Central memory CD8-positive, alpha-beta T cell (primary cell): Measurements from ENCODE around the gene CRY2.

Source experiments
- ATAC-seq: fragments of 150-1000 bp; cut with Tn5 transposase; replicated peaks from 2 replicates; pipeline ENCODE4 v1.10.0; 2022; ENCODE audit warnings: mild to moderate bottlenecking, moderate FRiP score, moderate number of reproducible peaks; ENCODE audit not compliant: poor library complexity, severe bottlenecking; ENCODE audit errors: extremely low read depth
- DNase-seq, 2 donors: peaks; one replicate each; pipeline ENCODE4 v3.0.0; 2021; ENCODE audit warnings: low spot score in 2 of 2
- H3K27ac Mint-ChIP-seq: one replicate; pipeline ENCODE4 v1.8.0; 2022; ENCODE audit warnings: low read depth, mild to moderate bottlenecking, moderate library complexity, mixed read lengths
- H3K27me3 Mint-ChIP-seq: one replicate; pipeline ENCODE4 v1.8.0; 2022; ENCODE audit warnings: mixed read lengths
- H3K36me3 Mint-ChIP-seq: one replicate; pipeline ENCODE4 v1.8.0; 2022; ENCODE audit warnings: mild to moderate bottlenecking, moderate library complexity, mixed read lengths; ENCODE audit not compliant: insufficient read depth
- H3K4me1 Mint-ChIP-seq: one replicate; pipeline ENCODE4 v1.8.0; 2022; ENCODE audit warnings: mixed read lengths
- H3K4me3 Mint-ChIP-seq: one replicate; pipeline ENCODE4 v1.8.0; 2022; ENCODE audit warnings: mild to moderate bottlenecking, moderate library complexity, mixed read lengths
- H3K9me3 Mint-ChIP-seq: one replicate; pipeline ENCODE4 v1.8.0; 2022; ENCODE audit warnings: mixed read lengths

CRY2 gene

GRCh38 chr11:45846974-45847910 is at the start of gene CRY2:
Gene CRY2, plus strand, starts transcription at chr11:45847475. Its CDS starts 16 bp downstream, at chr11:45847491.
- no peaks in the 10 kb centered on the region for H3K9me3 Mint-ChIP-seq
- ATAC-seq (peak; percentile 78), DNase-seq (peak; percentile 97 to 99)
- H3K36me3 Mint-ChIP-seq: peaks cover 31% of the 10 kb centered on the region
- peak within 1 kb of the TSS; percentile 97 for H3K27ac Mint-ChIP-seq
- peak within 1 kb of the TSS; percentile 82 for H3K4me3 Mint-ChIP-seq
- H3K4me1 Mint-ChIP-seq: peaks cover 55% of the 10 kb centered on the region
- H3K27me3 Mint-ChIP-seq: peaks cover 9% of the 10 kb centered on the region

GRCh38 chr11:45798793-45799441 is 48.4 kb upstream of the CRY2 start:
- H3K27ac Mint-ChIP-seq: no peak overlapping the region
- no peaks in the 10 kb centered on the region for H3K36me3 Mint-ChIP-seq
- no peaks in the 10 kb centered on the region for H3K9me3 Mint-ChIP-seq
- ATAC-seq: no peak
- H3K4me1 Mint-ChIP-seq: no peaks in the 10 kb centered on the region
- H3K27me3 Mint-ChIP-seq: no peaks in the 10 kb centered on the region
- no peak for DNase-seq
- H3K4me3 Mint-ChIP-seq: no peak overlapping the region

- ATAC-seq (no peak), DNase-seq (no peak)
- no peak overlapping the region for H3K4me3 Mint-ChIP-seq
- H3K9me3 Mint-ChIP-seq: no peaks in the 10 kb centered on the region
- H3K36me3 Mint-ChIP-seq: peaks cover 3% of the 10 kb centered on the region
- H3K27ac Mint-ChIP-seq: peak overlapping the region; percentile 46
- H3K27me3 Mint-ChIP-seq: no peaks in the 10 kb centered on the region
- no peaks in the 10 kb centered on the region for H3K4me1 Mint-ChIP-seq
Observed at GRCh38 chr11:45799562-45799961, 47.7 kb upstream of the CRY2 start.

GRCh38 chr11:45800261-45800660 is 47.0 kb upstream of the CRY2 start:
- ATAC-seq: no peak
- H3K4me1 Mint-ChIP-seq: peaks cover 1% of the 10 kb centered on the region
- no peaks in the 10 kb centered on the region for H3K27me3 Mint-ChIP-seq
- H3K4me3 Mint-ChIP-seq: no peak overlapping the region
- peaks cover 3% of the 10 kb centered on the region for H3K36me3 Mint-ChIP-seq
- no peak for DNase-seq
- no peak overlapping the region for H3K27ac Mint-ChIP-seq
- no peaks in the 10 kb centered on the region for H3K9me3 Mint-ChIP-seq

GRCh38 chr11:45801723-45802315 is 45.5 kb upstream of the CRY2 start:
- Mint-ChIP-seq H3K27ac (no peak overlapping the region), H3K27me3 (no peaks in the 10 kb centered on the region), H3K36me3 (peaks cover 11% of the 10 kb centered on the region), H3K4me1 (peaks cover 13% of the 10 kb centered on the region), H3K9me3 (no peaks in the 10 kb centered on the region), H3K4me3 (no peak overlapping the region)
- no peak for ATAC-seq
- no peak for DNase-seq

- Mint-ChIP-seq H3K9me3 (no peaks in the 10 kb centered on the region), H3K4me3 (peak overlapping the region; percentile 94), H3K27me3 (no peaks in the 10 kb centered on the region), H3K36me3 (peaks cover 11% of the 10 kb centered on the region), H3K4me1 (peaks cover 19% of the 10 kb centered on the region), H3K27ac (peak overlapping the region; percentile 49)
- no peak for DNase-seq
- no peak for ATAC-seq
Observed at GRCh38 chr11:45802531-45803317, 44.6 kb upstream of the CRY2 start.

GRCh38 chr11:45803971-45804760 is 43.1 kb upstream of the CRY2 start:
- Mint-ChIP-seq H3K27me3 (no peaks in the 10 kb centered on the region), H3K9me3 (no peaks in the 10 kb centered on the region), H3K4me1 (peaks cover 31% of the 10 kb centered on the region), H3K36me3 (peaks cover 11% of the 10 kb centered on the region), H3K27ac (peak overlapping the region; percentile 90), H3K4me3 (peak overlapping the region; percentile 94)
- ATAC-seq (peak; percentile 27), DNase-seq (peak; percentile 32 to 36)

- peak; percentile 95 for ATAC-seq
- peaks cover 37% of the 10 kb centered on the region for H3K4me1 Mint-ChIP-seq
- peak; percentile 93 to 94 for DNase-seq
- H3K36me3 Mint-ChIP-seq: peaks cover 12% of the 10 kb centered on the region
- peak within 1 kb of the TSS; percentile 94 for H3K4me3 Mint-ChIP-seq
- no peaks in the 10 kb centered on the region for H3K9me3 Mint-ChIP-seq
- H3K27ac Mint-ChIP-seq: peak within 1 kb of the TSS; percentile 90
- no peaks in the 10 kb centered on the region for H3K27me3 Mint-ChIP-seq
Observed at GRCh38 chr11:45804761-45805304, 42.4 kb upstream of the CRY2 start, which contains the start of gene SLC35C1. Gene SLC35C1, plus strand, starts transcription at chr11:45805149. Its CDS starts 653 bp downstream, at chr11:45805802.

GRCh38 chr11:45805305-45806071 is 41.8 kb upstream of the CRY2 start:
- H3K36me3 Mint-ChIP-seq: peaks cover 13% of the 10 kb centered on the region
- peak overlapping the region; percentile 90 for H3K27ac Mint-ChIP-seq
- no peaks in the 10 kb centered on the region for H3K27me3 Mint-ChIP-seq
- peaks cover 43% of the 10 kb centered on the region for H3K4me1 Mint-ChIP-seq
- no peak for DNase-seq
- H3K9me3 Mint-ChIP-seq: no peaks in the 10 kb centered on the region
- H3K4me3 Mint-ChIP-seq: peak overlapping the region; percentile 94
- peak; percentile 46 for ATAC-seq

GRCh38 chr11:45806072-45806933 is 41.0 kb upstream of the CRY2 start:
- Mint-ChIP-seq H3K36me3 (peaks cover 13% of the 10 kb centered on the region), H3K27me3 (no peaks in the 10 kb centered on the region), H3K27ac (peak overlapping the region; percentile 62), H3K4me1 (peaks cover 43% of the 10 kb centered on the region), H3K9me3 (no peaks in the 10 kb centered on the region), H3K4me3 (peak overlapping the region; percentile 94)
- DNase-seq (no peak), ATAC-seq (no peak)
